Bladder microvascular endothelial cell (primary cell): ENCODE results near the gene AIM2. TPM values are rescaled to one million over a fixed set of nuclear protein-coding genes. Genes with fewer than 3 reads are reported as not detected.

Experiments
- total RNA-seq: library from RNA; depleted of rRNA; stranded (reverse); fragments of >200 nt; gene quantifications from 2 replicates; pipeline ENCODE4 v1.2.3, GENCODE V29; 2014

The AIM2 gene, protein sequence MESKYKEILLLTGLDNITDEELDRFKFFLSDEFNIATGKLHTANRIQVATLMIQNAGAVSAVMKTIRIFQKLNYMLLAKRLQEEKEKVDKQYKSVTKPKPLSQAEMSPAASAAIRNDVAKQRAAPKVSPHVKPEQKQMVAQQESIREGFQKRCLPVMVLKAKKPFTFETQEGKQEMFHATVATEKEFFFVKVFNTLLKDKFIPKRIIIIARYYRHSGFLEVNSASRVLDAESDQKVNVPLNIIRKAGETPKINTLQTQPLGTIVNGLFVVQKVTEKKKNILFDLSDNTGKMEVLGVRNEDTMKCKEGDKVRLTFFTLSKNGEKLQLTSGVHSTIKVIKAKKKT
- not detected in 2 replicates for total RNA-seq

DNA sequence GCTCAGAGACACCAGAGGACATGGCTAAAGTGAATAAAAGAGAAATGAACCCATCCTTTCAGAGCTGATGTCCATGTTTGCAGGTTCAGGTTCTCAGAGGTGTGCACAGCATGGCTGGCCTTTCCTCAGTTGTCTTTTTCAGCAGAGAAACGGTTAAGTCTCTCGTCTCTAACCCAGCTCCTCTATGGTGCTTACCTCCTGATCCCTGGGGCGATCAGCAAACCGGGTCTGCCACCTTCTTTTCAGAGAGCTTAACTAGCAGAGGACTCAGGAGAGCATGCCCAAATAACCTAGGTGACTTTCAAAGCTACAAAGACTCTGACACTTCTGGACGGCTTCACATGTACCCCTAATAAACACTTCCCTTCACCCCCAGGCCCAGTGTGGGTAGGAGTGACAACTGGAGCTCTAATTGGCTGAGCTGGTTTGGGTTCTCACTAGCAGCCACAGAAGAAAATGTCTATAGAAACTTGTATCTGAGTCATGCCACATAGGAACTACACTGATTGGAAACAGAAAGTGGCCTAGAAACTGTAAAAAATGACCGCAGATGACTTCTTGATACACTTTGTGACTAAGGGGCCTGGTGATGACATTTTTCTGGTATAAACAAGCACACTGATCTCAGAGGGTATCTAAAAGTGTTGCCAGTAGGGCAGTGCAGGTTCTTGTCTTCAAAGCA is at the start of gene AIM2:
AIM2 (minus strand) TSS at position 329 of the 682 bp plus-strand sequence. CDS start 3,267 bp downstream, outside the sequence.

Other genes starting within 250 kb of the AIM2 start
- not detected in 2 replicates for gene MNDA, start 245.4 kb downstream of the AIM2 start, total RNA-seq
- not detected in 2 replicates for gene PYHIN1, start 145.2 kb downstream of the AIM2 start, total RNA-seq
- 58.0 and 76.9 TPM in 2 replicates for gene IFI16, start 66.9 kb downstream of the AIM2 start, total RNA-seq
- under 0.01 and 0.06 TPM in 2 replicates for gene CADM3, start 94.8 kb upstream of the AIM2 start, total RNA-seq
- not detected in 2 replicates for gene ACKR1, start 128.1 kb upstream of the AIM2 start, total RNA-seq
- gene FCER1A, start 225.6 kb upstream of the AIM2 start, total RNA-seq: not detected in 2 replicates